H1 (cell line): ENCODE measurements around the gene KLHL17. TPM values are rescaled to one million over a fixed set of nuclear protein-coding genes. Genes with fewer than 3 reads are reported as not detected.

Experiments
- BRCA1 ChIP-seq: IDR thresholded peaks from 2 replicates; pipeline ENCODE4 v1.6.1; 2012; ENCODE audit warnings: low read depth, low read length, improper control_type of control experiment
- CHD7 ChIP-seq: fragments of 300-600 bp; sonication (generic); IDR thresholded peaks from 2 replicates; pipeline ENCODE4 v1.7.1; 2012; ENCODE audit warnings: low read length, moderate library complexity, mild to moderate bottlenecking, inconsistent platforms; ENCODE audit not compliant: insufficient replicate concordance
- HDAC6 ChIP-seq: IDR thresholded peaks from one replicate; pipeline ENCODE4 v1.7.1; 2012; ENCODE audit warnings: low read depth, mild to moderate bottlenecking, inconsistent platforms, low read length, moderate library complexity
- KDM4A ChIP-seq: IDR thresholded peaks from one replicate; pipeline ENCODE4 v1.7.1; 2012; ENCODE audit warnings: low read depth, mild to moderate bottlenecking, moderate library complexity, low read length, inconsistent platforms; ENCODE audit not compliant: severe bottlenecking
- SIN3A ChIP-seq, 2 experiments: IDR thresholded peaks in 1 of 2; conservative IDR thresholded peaks in 1 of 2; 2 replicates each; pipeline ENCODE4 v1.6.1; 2011 to 2012; ENCODE audit warnings: low read length in 2 of 2, improper control_type of control experiment in 1 of 2, low read depth in 1 of 2, mild to moderate bottlenecking in 1 of 2
- SP2 ChIP-seq: IDR thresholded peaks from 2 replicates; pipeline ENCODE4 v1.6.1; 2012; ENCODE audit warnings: mild to moderate bottlenecking, low read length, inconsistent platforms
- polyA plus RNA-seq, 7 experiments: library from polyadenylated mRNA; depleted of rRNA in 3 of 7; stranded (reverse) in 5 of 7; unstranded in 2 of 7; fragments of >200 nt in 5 of 7; fragments of 200-250 nt in 2 of 7; gene quantifications; 1 replicate in 5 of 7; 2 replicates in 1 of 7; 4 replicates in 1 of 7; pipeline versions ENCODE4 v1.2.1 to v1.2.3, GENCODE V29; 2011 to 2013; ENCODE audit warnings: missing spikeins in 2 of 7, mixed read lengths in 2 of 7
- total RNA-seq: library from RNA; stranded (reverse); fragmentation: NEBNext Ultra II Directional; extraction: Animal tissue kit (Norgen Biotek cat#: 25700); gene quantifications from 2 replicates; pipeline ENCODE4 v1.2.1, GENCODE V29; 2021

KLHL17 gene
- total and polyA plus RNA-seq, 2 of the 8 experiments (the other 6 are each of a cell fraction or from before 2014, with no cell fraction given) = 32.6 to 36.1 TPM

- no peak for TF ChIP-seq SIN3A (conservative IDR thresholded peaks at IDR 0.05 in 1 of 2, IDR thresholded peaks at IDR 0.05 in 1 of 2; ENCODE audit: low read depth in 1 of 2, low read length in 2 of 2)
- no peak for TF ChIP-seq BRCA1
- TF ChIP-seq HDAC6 = no peak
- no peak for TF ChIP-seq CHD7
- no peak for TF ChIP-seq KDM4A
- TF ChIP-seq SP2 = no peak
These were observed 40.4 kb upstream of the KLHL17 start (continued) for GRCh38 chr1:920010-920409.
